Urinary bladder (tissue), 4 donors: ENCODE data around the gene GIMAP1. TPM values are rescaled to one million over a fixed set of nuclear protein-coding genes. Genes with fewer than 3 reads are reported as not detected.

Experiments used
- DNase-seq: peaks from one replicate; pipeline ENCODE4 v3.0.0-alpha.2; 2015; ENCODE audit errors: extremely low spot score
- H3K27ac ChIP-seq: one replicate; pipeline ENCODE4 v1.5.1; 2013; ENCODE audit warnings: low read depth, mild to moderate bottlenecking, moderate library complexity
- H3K36me3 ChIP-seq: one replicate; pipeline ENCODE4 v1.6.1; 2013; ENCODE audit warnings: mild to moderate bottlenecking, moderate library complexity; ENCODE audit not compliant: insufficient read depth
- H3K4me1 ChIP-seq: one replicate; pipeline ENCODE4 v1.6.1; 2013; ENCODE audit warnings: mild to moderate bottlenecking, moderate library complexity; ENCODE audit not compliant: insufficient read depth
- H3K4me3 ChIP-seq: one replicate; pipeline ENCODE4 v1.5.1; 2013; ENCODE audit warnings: low read depth, low read length
- WGBS: extraction: QIAGEN DNeasy Blood & Tissue Kit; methylation state at CpG from one replicate; pipeline ENCODE4 v1.1.7; 2013; 5-methylcytosine and 5-hydroxymethylcytosine counted together
- polyA plus RNA-seq: library from polyadenylated mRNA; stranded (reverse); fragments of 200-250 nt; gene quantifications from one replicate; pipeline ENCODE4 v1.2.3, GENCODE V29; 2013
- total RNA-seq: library from RNA; depleted of rRNA; stranded (reverse); fragments of >200 nt; gene quantifications from one replicate; pipeline ENCODE4 v1.2.3, GENCODE V29; 2014
- donor health status: healthy with polysubstance abuse.
- donor health status: healthy.

The GIMAP1 gene
- total and polyA plus RNA-seq, 2 donors, result 4.9 to 8.0 TPM

- no peak overlapping the region for H3K4me3 ChIP-seq
- no peaks in the 10 kb centered on the region for H3K36me3 ChIP-seq
- WGBS, result 54% methylated on average over 3 of the region's 3 CpGs
- H3K27ac ChIP-seq, result no peak overlapping the region
- H3K4me1 ChIP-seq, result no peaks in the 10 kb centered on the region
- no peak for DNase-seq
Observed at GRCh38 chr7:150745876-150746275, 29.5 kb downstream of the GIMAP1 start.

GRCh38 chr7:150746921-150747320 lies 30.5 kb downstream of the GIMAP1 start:
- WGBS, result 93% methylated on average over 6 of the region's 6 CpGs
- no peak for DNase-seq
- Histone ChIP-seq H3K4me3 (no peak overlapping the region), H3K36me3 (no peaks in the 10 kb centered on the region), H3K27ac (no peak overlapping the region), H3K4me1 (no peaks in the 10 kb centered on the region)

- WGBS, result 76% methylated on average over 4 of the region's 4 CpGs
- Histone ChIP-seq H3K4me1 (no peaks in the 10 kb centered on the region), H3K4me3 (no peak overlapping the region), H3K27ac (no peak overlapping the region), H3K36me3 (no peaks in the 10 kb centered on the region)
- no peak for DNase-seq
Observed at GRCh38 chr7:150748376-150748775, 32.0 kb downstream of the GIMAP1 start.

GRCh38 chr7:150751702-150752101 lies 35.3 kb downstream of the GIMAP1 start:
- Histone ChIP-seq H3K27ac (no peak overlapping the region), H3K4me1 (no peaks in the 10 kb centered on the region), H3K4me3 (no peak overlapping the region), H3K36me3 (no peaks in the 10 kb centered on the region)
- 35% methylated on average over 2 of the region's 2 CpGs for WGBS
- DNase-seq, result no peak

GRCh38 chr7:150753239-150753638 lies 36.8 kb downstream of the GIMAP1 start:
- Histone ChIP-seq H3K27ac (no peak overlapping the region), H3K4me1 (no peaks in the 10 kb centered on the region), H3K4me3 (no peak overlapping the region), H3K36me3 (no peaks in the 10 kb centered on the region)
- 65% methylated on average over 6 of the region's 6 CpGs for WGBS
- no peak for DNase-seq

- no peak overlapping the region for H3K4me3 ChIP-seq
- no peaks in the 10 kb centered on the region for H3K36me3 ChIP-seq
- H3K27ac ChIP-seq, result no peak overlapping the region
- DNase-seq, result no peak
- no peaks in the 10 kb centered on the region for H3K4me1 ChIP-seq
- 34% methylated on average over 3 of the region's 3 CpGs for WGBS
Observed at GRCh38 chr7:150753826-150754603, 37.6 kb downstream of the GIMAP1 start.

GRCh38 chr7:150754951-150755350 lies 38.5 kb downstream of the GIMAP1 start:
- Histone ChIP-seq H3K36me3 (no peaks in the 10 kb centered on the region), H3K4me3 (no peak overlapping the region), H3K4me1 (no peaks in the 10 kb centered on the region), H3K27ac (no peak overlapping the region)
- DNase-seq, result no peak

- H3K4me3 ChIP-seq, result no peak overlapping the region
- no peaks in the 10 kb centered on the region for H3K36me3 ChIP-seq
- no peak overlapping the region for H3K27ac ChIP-seq
- DNase-seq, result no peak
- WGBS, result 69% methylated on average over 4 of the region's 4 CpGs
- H3K4me1 ChIP-seq, result no peaks in the 10 kb centered on the region
Observed at GRCh38 chr7:150755473-150756099, 39.2 kb downstream of the GIMAP1 start.

- Histone ChIP-seq H3K4me1 (no peaks in the 10 kb centered on the region), H3K27ac (no peak overlapping the region), H3K4me3 (no peak overlapping the region), H3K36me3 (no peaks in the 10 kb centered on the region)
- DNase-seq, result no peak
- WGBS, result 50% methylated on average over 3 of the region's 3 CpGs
Observed at GRCh38 chr7:150756166-150756565, 39.8 kb downstream of the GIMAP1 start.

- WGBS, result 58% methylated on average over 1 of the region's 1 CpG
Observed at GRCh38 chr7:150756858-150757257, 40.4 kb downstream of the GIMAP1 start.

GRCh38 chr7:150759479-150759878 lies 43.1 kb downstream of the GIMAP1 start:
- Histone ChIP-seq H3K4me3 (no peak overlapping the region), H3K36me3 (no peaks in the 10 kb centered on the region), H3K4me1 (no peaks in the 10 kb centered on the region), H3K27ac (no peak overlapping the region)
- 70% methylated on average over 1 of the region's 1 CpG for WGBS
- DNase-seq, result no peak

More at GRCh38 chr7:150756858-150757257, 40.4 kb downstream of the GIMAP1 start:
- Histone ChIP-seq H3K4me3 (no peak overlapping the region), H3K4me1 (no peaks in the 10 kb centered on the region), H3K36me3 (no peaks in the 10 kb centered on the region), H3K27ac (no peak overlapping the region)
- DNase-seq, result no peak

GRCh38 chr7:150766334-150766709 lies 49.9 kb downstream of the GIMAP1 start:
- H3K4me3 ChIP-seq, result no peak overlapping the region
- H3K4me1 ChIP-seq, result no peaks in the 10 kb centered on the region
- H3K27ac ChIP-seq, result no peak overlapping the region
- DNase-seq, result no peak
- H3K36me3 ChIP-seq, result no peaks in the 10 kb centered on the region

GRCh38 chr7:150769768-150770167 lies 53.4 kb downstream of the GIMAP1 start:
- H3K4me1 ChIP-seq, result no peaks in the 10 kb centered on the region
- H3K4me3 ChIP-seq, result no peak overlapping the region
- H3K36me3 ChIP-seq, result no peaks in the 10 kb centered on the region
- H3K27ac ChIP-seq, result no peak overlapping the region
- DNase-seq, result no peak
- WGBS, result 85% methylated on average over 4 of the region's 4 CpGs
